GM23248 (cell line): ENCODE results near the gene SPATA2L.

Experiments used
- EZH2 ChIP-seq: fragments of 200-600 bp; sonication (generic); IDR thresholded peaks from 2 replicates; pipeline ENCODE4 v1.6.1; 2018; ENCODE audit warnings: antibody characterized with exemption, mild to moderate bottlenecking; ENCODE audit not compliant: insufficient read depth, poor library complexity, severe bottlenecking
- EZH2phosphoT487 ChIP-seq: fragments of 200-600 bp; sonication (generic); IDR thresholded peaks from 2 replicates; pipeline ENCODE4 v1.6.1; 2018; ENCODE audit warnings: antibody characterized with exemption, moderate library complexity, mild to moderate bottlenecking, low read depth; ENCODE audit not compliant: insufficient read depth

DNA sequence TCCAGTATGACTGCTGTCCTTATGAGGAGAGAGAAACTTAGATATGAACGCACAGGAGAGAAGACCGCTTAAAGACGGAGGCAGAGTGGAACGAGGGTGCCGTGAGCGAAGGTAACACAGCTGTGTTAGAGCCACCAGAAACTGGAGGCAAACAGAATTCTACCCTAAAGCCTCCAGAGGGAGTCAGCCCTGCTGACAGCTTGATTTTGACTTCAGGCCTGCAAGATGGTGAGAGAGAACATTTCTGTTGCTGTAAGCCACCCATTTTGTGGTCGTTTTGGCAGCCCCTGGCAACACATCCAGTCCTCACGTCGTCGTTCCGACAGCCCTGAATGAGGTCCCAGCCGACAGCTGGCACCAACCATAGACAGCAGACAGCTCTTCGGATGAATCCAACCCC, 2.8 kb upstream of the SPATA2L start:
- TF ChIP-seq EZH2: no peak
- no peak for TF ChIP-seq EZH2phosphoT487
